GM21619 (cell line): ENCODE measurements around the gene NLGN2.

Experiments
- ATAC-seq: cut with Tn5 transposase; IDR thresholded peaks from one replicate; pipeline ENCODE4 v1.9.1; 2021; ENCODE audit not compliant: unreplicated experiment

The NLGN2 gene

DNA sequence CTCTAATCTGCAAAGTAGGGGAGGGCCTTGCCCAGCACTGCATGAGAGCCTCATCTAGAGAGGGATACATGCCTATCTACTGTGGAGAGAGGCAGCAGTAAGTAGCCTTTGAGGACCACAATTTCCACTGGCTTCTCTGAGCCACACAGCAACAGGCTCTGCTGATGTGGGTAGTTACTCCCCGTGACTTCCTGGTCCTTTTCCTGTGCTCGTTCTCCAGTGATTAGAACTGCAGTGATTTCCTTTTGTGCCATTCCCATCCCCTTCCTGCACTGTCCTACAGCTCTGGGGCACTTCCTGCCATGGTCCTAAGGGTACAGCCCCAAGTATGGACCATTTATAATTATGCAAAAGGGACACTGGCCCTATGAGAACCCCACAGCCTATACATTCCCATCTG is 16.3 kb upstream of the NLGN2 start:
- no peak for ATAC-seq

DNA sequence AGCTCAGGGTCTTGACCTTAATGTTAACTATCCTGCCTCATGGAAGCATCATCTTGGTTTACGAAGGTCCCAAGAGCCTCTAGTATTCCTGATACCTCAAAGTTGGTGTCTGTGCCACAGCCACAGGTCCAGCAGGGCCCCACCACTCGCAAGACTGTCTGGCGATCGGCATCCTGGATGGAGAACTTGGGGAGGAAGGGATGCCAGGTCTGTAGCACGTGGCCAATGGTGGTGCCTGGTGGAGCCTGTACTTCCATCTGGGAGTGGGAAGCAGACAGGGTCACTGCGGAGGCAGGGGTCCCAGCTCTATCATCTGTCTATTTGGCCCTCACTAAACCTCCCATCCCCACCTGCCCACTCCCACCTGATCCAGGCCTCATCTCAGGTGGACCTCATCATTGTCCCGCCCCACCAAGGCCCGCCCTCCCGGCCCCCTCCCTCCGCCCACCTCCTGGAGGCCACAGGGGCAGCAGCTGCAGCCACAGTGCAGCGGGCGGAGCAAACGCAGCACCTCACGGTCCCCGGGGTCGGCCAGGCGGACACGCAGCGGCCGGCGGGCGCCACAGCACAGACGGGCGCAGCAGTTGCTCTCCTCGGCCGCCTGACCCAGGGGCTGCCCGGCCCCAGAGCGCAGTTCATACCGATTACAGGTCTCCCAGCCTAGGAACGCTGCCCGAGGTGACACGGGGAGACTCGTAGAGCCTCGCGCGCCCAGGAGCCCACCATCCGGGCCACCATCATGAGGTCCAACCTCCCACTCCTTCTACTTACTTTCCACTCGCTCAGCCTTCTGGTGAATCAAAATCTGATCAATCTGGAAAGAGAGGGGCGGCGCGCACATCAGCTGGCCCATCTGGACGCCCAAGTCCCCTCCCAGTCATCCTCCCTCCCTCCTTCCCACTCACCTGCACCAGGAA is 14.7 kb upstream of the NLGN2 start:
- ATAC-seq, result no peak

DNA sequence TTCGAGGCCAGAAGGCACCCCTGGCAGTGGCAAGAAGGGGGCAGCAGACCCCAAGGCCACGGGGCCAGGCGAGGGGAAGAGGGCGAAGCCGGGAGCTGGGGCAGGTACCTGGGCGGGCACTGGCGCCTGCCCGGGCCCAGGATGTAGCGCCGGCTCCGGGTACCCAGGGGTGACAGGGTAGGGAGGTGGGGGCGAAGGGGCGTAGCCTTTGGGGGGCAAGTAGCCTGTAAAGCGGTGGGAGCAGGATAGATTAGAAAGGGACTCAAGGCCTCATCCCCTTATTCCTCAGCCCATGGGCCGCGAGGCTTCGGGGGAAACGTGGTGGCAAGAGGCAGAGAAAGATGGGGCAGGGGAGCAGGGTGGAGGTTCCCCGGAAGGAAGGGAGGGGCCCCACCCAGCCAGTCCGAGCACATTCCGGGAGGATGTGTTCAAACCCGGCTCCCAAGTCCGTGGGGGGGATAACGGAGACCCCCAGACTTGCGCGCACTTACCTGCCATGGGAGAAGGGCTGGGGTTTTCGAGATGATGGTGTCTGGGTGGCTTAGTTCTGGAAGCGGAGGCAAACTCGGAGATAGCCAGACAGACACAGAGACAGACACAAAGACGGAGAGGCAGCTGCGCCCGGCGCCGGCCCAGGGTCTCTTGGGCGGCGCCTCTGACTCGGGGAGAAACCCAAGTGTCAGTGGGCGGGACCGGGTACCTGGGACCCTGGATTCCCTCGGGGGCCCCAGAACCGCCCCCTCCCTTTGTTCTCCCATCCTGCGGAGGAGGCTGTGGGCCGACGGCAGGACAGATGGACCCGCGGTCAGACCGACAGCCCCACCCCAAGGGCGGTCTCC is 13.8 kb upstream of the NLGN2 start:
- ATAC-seq, result peak; percentile 35

DNA sequence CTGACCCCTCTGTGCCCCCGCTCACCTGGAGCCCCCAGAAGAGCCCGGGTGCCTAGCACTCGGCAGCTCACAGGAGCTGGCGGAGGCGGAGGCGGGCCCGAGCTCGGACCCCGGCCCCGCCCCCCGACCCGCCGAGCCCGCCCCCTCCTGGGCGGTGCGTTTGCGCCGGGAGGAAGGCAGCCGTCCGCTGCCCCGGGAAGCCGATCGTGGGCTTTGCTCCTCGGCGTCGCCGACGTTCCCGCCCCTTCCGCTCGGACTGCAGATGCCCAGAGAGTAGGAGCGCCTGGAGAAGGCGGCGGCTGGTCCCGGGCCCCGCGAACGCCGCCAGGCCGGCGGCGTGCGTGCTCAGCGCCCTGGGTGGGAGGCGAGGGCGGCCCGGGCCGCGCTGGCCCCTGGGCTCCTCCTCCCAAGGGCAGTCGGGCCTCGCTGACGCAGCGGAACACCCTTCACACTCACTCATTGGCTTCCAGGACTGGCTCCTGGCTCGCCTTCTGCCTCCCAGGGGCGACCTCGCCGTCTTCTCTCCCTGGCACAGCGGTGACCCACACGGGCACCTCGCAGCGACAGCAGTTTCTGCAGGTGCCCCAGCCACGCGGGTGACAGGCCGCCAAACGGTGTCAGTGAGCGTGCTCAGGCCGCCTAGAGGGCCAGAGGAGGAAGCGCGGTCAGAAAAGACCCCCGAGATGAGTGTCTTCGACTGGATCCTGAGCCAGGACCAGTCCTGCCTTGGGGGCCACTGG is 13.0 kb upstream of the NLGN2 start, which contains the start of gene PLSCR3:
Gene PLSCR3 (minus strand): TSS at position 74 of the 740 bp plus-strand sequence. CDS start 415 bp downstream, outside the sequence.
- ATAC-seq, result peak; percentile 75

DNA sequence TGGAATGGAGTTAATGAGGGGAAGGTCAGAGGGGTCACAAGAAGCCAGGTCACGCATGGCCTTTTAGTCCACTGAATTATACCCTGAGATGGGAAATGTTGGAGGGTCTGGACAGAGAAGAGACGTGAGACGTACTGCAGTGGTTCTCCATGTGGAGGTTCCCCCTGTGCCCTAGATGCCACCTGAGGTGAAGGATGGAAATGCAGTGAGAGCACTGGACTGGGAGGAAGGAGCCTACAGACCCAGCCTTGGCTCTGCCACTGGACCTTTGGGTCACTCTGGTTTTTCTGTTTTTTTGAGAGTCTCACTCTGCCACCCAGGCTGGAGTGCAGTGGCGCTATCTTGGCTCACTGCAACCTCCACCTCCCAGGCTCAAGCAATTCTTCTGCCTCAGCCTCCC is 11.5 kb upstream of the NLGN2 start:
- ATAC-seq, result no peak

DNA sequence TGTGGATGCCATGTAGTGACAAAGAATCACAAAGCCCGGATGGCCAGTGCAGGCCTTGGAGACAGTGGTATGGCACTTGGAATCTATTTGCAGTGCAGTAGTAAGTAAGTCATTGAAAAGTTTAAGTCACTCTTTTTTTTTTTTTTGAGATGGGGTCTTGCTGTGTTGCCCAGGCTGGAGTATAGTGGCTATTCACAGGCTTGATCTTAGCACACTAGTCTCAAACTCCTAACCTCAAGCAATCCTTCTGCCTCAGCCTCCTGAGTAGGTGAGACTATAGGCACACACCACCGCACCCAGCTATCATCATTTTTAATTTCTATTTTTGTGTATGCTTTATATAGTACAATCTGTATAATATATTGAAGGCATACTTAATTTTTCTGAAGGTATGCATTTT is 9.0 kb upstream of the NLGN2 start:
- ATAC-seq, result no peak

DNA sequence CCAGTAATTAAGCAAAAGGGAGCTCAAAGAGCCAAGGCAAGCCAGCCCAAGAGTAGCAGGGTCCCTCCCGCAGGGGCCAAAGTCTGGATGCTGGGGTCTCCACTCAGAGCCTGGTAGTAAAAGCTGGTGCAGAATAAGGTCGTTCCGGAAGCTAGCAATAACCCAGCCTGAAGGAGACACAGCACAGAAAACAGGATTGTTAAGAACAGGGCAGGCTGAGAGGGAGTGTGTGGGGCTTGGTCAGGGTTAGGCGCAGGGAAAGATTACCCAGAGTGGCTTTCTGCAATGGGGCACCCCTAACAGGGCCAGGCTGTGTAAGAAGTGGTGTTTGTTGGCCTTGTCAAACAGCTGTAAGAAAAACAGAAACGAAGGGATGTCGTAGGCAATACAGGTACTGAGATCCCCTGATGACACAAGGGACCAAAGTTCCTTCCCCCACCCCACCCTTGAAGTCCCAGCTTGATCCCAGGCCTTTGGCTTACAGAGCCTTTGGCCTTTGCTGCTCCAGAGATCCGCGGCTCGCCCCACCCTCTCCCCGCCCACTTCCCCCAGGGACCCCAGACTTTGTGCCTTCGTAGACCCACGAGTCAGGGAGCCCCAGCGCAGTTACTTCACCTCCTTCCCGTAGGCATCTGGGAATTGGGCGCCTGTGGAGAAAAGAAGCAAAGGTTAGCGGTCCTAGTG is 4.5 kb upstream of the NLGN2 start:
- ATAC-seq, result no peak

DNA sequence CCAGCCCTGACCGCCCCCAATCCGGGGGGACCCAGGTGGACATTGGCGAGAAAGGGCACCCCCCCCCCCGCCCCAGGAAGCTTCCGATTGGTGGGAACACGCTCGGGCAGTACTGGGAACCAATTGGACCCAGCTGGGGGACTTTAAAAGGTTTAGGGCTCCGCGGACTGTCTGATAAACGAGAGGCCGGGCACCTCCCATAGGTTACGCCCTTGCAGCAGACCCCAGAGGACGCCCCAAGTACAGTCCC is 4.0 kb upstream of the NLGN2 start:
- ATAC-seq, result peak; percentile 13

DNA sequence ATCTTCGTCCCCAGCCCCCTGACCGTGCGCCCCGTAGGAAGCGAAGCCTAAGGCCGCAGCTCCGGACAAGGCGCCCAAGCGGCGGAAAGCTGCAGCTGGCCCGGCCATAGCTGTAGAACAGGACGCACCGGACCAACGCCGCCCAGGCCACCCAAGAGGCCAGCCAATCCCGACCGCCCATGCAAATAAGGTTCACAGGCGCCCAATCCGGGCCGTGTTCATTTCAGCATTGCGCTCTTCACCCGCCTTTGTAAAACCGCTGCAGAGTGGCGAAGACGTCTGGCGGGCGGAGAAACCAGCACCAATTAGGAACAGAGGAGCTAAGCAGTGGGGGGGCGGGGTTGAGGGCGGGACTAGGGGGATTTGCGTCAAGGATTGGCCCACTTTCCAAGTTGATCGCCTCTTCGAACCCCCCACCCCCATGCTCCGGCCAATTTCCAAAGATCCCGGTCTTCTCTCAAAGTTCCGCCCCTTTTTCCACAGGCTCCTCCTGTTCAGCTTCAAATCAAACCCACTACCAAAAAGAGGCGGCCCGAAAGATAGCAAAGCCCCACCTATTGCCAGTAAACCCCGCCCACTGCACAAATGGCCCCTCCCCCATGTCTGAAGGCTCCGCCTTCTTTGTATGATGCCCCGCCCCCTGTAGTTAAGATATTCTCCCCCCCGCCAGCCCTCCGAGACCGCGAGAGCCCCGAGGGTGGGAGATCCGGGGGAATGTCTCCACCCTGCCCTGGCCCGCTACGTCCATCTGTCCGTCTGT is 3.5 kb upstream of the NLGN2 start, which contains the start of gene TMEM256:
Gene TMEM256 (minus strand): TSS at position 121 of the 760 bp plus-strand sequence. CDS start 13 bp downstream, at position 108.
- peak; percentile 94 for ATAC-seq

DNA sequence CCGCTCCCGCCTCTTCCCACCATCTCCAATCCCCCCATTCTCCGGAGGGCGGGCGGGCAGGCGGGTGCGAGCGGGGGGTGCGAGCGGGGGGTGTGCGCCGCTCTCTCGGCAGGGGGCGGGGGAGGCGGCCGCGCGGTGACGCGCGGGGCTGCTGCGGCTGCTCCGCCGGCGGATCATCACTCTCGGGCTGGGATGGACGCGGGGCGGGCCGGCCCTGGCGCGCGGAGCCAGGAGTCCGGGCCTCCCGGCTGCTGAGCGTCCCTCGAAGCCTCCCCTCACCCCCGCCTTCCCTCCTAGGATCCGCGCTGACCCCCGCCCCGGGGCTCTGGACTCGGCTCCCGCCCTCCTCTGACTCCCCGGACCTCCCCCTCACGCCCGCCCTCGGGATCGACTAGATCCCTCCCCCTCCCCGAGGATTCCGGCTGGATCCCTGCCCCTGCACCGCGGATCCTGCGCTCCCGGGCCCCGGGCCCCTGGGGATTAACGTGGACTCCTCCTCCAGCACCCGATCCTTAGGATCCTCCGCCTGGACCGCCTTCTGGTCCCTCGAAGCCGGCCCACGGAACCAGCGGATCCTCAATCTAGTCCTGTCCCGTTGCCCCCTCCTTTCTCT is 2.8 kb upstream of the NLGN2 start:
- no peak for ATAC-seq

DNA sequence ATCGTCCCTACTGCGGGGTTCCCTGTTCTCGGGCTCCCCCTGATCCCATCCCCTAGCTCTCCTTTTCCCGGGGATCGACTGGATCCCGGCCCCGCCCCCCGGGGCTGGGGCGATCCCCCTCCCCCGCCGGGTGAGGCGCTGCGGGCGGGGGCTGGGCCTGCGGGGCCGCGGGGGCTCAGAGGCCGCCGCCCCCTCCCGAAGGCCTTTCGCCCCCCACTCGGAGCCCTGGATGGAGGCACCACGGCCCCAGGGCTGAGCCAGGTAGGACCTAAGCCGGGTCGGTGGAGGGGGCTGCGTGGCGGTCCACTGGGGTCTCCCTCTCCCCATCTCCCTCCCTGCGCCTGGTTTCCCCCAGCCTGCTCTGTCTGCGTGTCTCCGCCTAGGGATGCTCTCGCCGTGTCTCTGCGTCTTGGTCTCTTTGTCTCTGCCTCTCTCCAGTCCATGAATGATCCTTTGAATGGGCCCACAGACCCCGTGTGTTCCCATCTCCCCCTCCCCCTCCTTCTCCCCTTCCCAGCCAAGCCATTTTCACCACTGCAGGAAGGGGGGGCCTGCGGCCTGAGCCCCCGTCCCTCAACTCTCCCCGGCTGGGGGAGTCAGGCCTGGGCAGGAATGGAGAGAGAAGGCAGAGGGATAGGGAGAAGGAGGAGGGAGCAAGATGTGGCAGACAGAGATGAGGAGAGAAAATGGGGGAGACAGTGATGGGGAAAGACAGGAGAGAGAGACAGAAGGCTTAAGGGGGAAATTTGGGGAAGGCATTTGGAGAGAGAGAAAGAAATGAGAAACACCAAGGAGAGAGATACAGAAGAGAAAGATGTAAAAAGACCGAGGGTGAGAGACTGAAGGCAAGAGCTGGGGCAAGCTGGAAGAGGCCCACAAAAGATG is 2.1 kb upstream of the NLGN2 start:
- ATAC-seq, result no peak

DNA sequence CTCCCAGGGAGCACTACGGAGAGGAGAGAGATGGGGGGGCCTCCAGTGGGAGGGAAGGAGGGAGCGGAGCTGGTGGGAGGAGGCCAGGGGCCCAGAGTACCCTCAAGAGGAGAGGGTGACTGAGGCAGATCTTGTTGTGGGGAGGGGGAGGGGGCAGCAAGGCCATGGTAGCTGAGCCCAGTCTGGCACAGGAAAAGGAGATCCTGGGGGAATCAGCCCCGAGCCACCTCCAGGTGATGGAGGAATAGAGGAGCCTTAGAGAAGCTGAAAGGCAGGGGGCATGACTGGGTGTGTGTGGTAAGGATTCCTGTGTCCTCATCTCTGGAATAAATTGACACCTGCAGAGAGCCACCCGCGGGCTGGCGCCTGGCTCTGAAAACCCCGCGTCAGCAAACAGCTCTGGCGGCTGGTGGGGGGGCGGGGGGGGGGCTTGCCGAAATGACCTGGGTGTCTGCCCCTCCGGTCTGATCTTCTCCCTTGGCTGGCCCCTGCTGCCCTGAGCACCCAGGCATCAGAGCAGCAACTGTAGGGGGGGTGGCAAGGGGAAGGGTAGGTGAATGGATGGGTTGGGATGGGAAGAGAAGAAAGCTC is 1.3 kb upstream of the NLGN2 start:
- ATAC-seq, result no peak

DNA sequence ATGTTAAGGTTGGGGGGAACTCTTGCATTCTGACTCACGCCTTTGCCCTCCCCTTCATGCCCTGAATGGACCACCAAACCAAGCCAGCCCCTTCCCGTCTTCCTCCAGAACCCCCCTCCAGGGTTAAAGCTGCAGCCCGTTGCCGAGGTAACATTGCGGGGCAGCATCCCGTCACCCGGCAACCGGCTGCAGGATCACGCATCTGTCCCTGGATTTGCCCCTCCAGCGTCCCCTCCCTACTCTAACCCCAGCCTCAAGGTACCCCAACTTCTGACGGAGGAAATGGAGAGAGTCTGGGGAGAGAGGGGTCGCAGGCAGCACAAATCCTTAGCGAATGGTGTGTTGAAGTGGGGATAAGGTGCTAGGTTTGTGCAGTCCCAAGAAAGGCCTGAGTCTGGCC is 563 bp upstream of the NLGN2 start:
- ATAC-seq, result no peak

DNA sequence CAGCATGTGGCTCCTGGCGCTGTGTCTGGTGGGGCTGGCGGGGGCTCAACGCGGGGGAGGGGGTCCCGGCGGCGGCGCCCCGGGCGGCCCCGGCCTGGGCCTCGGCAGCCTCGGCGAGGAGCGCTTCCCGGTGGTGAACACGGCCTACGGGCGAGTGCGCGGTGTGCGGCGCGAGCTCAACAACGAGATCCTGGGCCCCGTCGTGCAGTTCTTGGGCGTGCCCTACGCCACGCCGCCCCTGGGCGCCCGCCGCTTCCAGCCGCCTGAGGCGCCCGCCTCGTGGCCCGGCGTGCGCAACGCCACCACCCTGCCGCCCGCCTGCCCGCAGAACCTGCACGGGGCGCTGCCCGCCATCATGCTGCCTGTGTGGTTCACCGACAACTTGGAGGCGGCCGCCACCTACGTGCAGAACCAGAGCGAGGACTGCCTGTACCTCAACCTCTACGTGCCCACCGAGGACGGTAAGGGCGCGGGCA is 645 bp downstream of the NLGN2 start:
- ATAC-seq, result no peak

DNA sequence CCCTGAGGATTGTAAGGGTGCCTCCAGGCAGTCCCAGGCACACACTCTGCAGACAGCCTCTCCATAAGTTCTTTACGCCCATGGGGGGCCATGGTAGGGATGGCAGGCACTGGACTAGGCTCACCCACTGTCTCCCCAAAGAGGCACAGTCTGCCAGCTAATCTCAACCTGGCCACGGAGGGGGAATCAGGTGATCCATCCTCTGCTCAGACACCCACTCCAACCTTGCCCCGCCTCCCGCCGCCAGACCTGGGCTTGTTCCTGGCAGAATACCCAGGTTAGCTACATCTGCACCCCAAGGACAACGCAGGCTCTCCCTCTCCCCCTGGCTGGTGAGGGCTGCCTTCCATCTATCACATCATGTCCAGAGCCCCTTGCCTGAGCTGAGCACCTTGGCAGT is 1.2 kb downstream of the NLGN2 start:
- no peak for ATAC-seq

DNA sequence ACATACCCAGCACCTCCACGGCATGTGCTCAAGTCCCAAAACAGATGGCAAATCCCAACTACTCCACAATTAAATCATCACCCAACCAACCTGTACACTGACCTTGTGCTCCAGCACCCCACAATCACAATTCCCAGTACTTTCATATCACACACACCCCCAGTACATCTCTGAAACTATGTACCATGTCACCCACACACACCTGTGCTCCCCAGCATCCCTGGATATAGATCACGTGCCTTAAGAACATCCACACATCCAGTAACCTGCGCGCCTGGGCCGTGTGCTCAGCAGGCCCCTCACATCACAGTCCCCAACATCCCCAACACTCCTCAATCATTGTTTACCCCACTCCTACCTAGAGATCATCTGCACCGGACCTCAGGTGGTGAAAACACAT is 2.1 kb downstream of the NLGN2 start:
- no peak for ATAC-seq

DNA sequence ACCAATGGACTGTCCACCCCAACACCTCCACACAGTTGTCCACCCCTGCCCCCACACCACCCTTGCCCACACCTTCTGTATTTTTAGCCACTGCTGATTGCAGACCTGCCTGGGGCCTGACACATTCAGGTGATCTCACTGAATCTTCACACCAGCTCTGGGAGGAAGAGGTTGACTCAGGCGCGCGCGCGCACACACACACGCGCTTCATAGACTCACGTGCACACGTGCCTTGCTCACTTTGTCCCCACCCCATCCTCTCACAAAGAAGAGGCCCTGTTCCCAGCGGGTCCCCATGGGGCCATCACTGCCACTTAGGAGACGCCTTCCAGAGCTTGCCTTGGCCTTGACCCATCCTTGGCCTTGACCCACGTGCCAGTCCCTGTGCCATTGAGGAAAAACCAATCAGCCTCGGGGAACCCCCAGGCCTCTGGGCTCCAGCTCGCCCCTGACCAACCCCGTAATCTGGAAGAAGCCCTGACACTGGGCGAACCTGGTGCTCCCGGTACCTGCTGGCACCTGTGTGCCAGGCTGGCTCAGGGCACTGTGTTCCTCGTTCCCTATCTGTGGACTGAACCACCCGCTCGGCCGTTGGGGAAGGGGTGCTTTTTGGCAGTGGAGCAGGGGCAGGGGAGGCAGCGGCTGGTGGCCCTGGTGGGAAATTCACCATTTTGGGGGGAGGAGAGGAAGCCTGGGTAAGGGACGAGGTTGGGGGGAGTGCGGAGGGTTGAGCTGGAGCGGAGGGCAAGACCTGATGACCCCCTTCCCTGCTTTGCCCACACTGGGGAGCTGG is 3.2 kb downstream of the NLGN2 start:
- no peak for ATAC-seq

DNA sequence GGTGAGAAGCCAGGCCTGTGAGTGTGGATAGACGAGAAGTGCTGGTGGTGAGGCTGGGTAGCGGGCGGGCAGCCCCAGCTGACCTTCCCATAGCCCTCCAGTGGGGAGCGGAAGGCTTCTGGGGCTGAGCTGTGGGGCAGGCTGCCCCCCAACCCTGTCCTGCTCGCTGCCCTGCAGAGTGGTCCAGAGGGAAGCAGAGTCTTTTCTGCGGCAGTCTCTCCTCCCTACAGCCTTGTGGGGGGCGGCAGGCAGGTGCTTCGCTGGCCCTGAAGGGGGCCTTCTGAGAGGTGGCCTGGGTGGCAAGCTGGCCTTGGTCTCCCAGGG is 3.7 kb downstream of the NLGN2 start:
- ATAC-seq, result no peak
